HepG2 (cell line): ENCODE results near the gene GADD45G. TPM values are rescaled to one million over a fixed set of nuclear protein-coding genes. Genes with fewer than 3 reads are reported as not detected.

Source experiments
- ARID5B ChIP-seq: IDR thresholded peaks from 2 replicates; pipeline ENCODE4 v1.4.0; 2020; ENCODE audit warnings: mild to moderate bottlenecking, missing genetic modification reagents
- CREB1 ChIP-seq, 2 experiments: fragments of 450-650 bp in 1 of 2; IDR thresholded peaks; 2 replicates each; pipeline ENCODE4 v1.6.1; 2016 to 2017; ENCODE audit warnings: control low read depth in 1 of 2, mild to moderate bottlenecking in 1 of 2, missing compliant biosample characterization in 1 of 2, missing genetic modification characterization in 1 of 2
- HMGXB4 ChIP-seq, 2 experiments: sonication (generic) in 1 of 2; formaldehyde crosslinking in 1 of 2; IDR thresholded peaks; 2 replicates each; pipeline versions ENCODE4 v1.4.0 to v1.6.1; 2018 to 2020; ENCODE audit warnings: missing genetic modification reagents in 2 of 2, borderline replicate concordance in 1 of 2, low read depth in 1 of 2, mild to moderate bottlenecking in 1 of 2, missing biosample characterization in 1 of 2
- MAF1 ChIP-seq: sonication (generic); formaldehyde crosslinking; IDR thresholded peaks from 2 replicates; pipeline ENCODE4 v1.5.0; 2020; ENCODE audit warnings: missing genetic modification reagents, borderline replicate concordance
- MEIS1 ChIP-seq: sonication (generic); formaldehyde crosslinking; IDR thresholded peaks from 2 replicates; pipeline ENCODE4 v1.9.0; 2021; ENCODE audit warnings: mild to moderate bottlenecking, missing genetic modification reagents, moderate library complexity, borderline replicate concordance
- MEIS2 ChIP-seq: sonication (generic); formaldehyde crosslinking; IDR thresholded peaks from 2 replicates; pipeline ENCODE4 v1.9.0; 2021; ENCODE audit warnings: mild to moderate bottlenecking, missing genetic modification reagents
- POGZ ChIP-seq: sonication (generic); formaldehyde crosslinking; IDR thresholded peaks from 2 replicates; pipeline ENCODE4 v1.4.0; 2020; ENCODE audit warnings: mild to moderate bottlenecking, missing genetic modification reagents
- RELA ChIP-seq: sonication (generic); formaldehyde crosslinking; IDR thresholded peaks from 2 replicates; pipeline ENCODE4 v1.4.0; 2020; ENCODE audit warnings: missing genetic modification reagents
- STAG1 ChIP-seq: sonication (generic); formaldehyde crosslinking; IDR thresholded peaks from 2 replicates; pipeline ENCODE4 v1.4.0; 2020; ENCODE audit warnings: missing genetic modification reagents
- TAF1 ChIP-seq: sonication (generic); formaldehyde crosslinking; IDR thresholded peaks from 2 replicates; pipeline ENCODE4 v1.4.0; 2020; ENCODE audit warnings: missing genetic modification reagents
- TGIF2 ChIP-seq: IDR thresholded peaks from 2 replicates; pipeline ENCODE4 v1.6.1; 2016; ENCODE audit warnings: control low read depth, missing compliant biosample characterization
- ZNF138 ChIP-seq: sonication (generic); formaldehyde crosslinking; IDR thresholded peaks from 2 replicates; pipeline ENCODE4 v1.5.0; 2020; ENCODE audit warnings: mild to moderate bottlenecking, low read depth, missing genetic modification reagents
- ZNF501 ChIP-seq: sonication (generic); formaldehyde crosslinking; IDR thresholded peaks from 2 replicates; pipeline ENCODE4 v1.5.1; 2020; ENCODE audit warnings: mild to moderate bottlenecking, moderate library complexity, missing genetic modification reagents
- ZSCAN31 ChIP-seq: sonication (generic); formaldehyde crosslinking; IDR thresholded peaks from 2 replicates; pipeline ENCODE4 v1.5.0; 2020; ENCODE audit warnings: low read depth, mild to moderate bottlenecking, missing genetic modification reagents
- polyA plus RNA-seq, 8 experiments: library from polyadenylated mRNA; depleted of rRNA in 3 of 8; stranded (reverse) in 7 of 8; unstranded in 1 of 8; fragments of >200 nt; fragmentation: Illumina TruSeq in 4 of 8; extraction: Trizol in 4 of 8; gene quantifications; 2 replicates each; pipeline versions ENCODE4 v1.2.1 to v1.2.3, GENCODE V29; 2011 to 2016; ENCODE audit warnings: low read depth in 4 of 8, missing spikeins in 1 of 8, mixed read lengths in 1 of 8; ENCODE audit not compliant: insufficient read depth in 1 of 8
- total RNA-seq, 5 experiments: library from RNA; depleted of rRNA; stranded (reverse); fragments of >200 nt; fragmentation: Illumina TruSeq; extraction: Trizol; gene quantifications; 2 replicates each; pipeline ENCODE4 v1.2.3, GENCODE V29; 2016; ENCODE audit warnings: low read depth in 1 of 5
- TF ChIP-seq, protein P1 (sequence below): sonication (generic); formaldehyde crosslinking; IDR thresholded peaks from 2 replicates; pipeline ENCODE4 v1.9.0; 2022; ENCODE audit warnings: missing genetic modification reagents, mild to moderate bottlenecking, borderline replicate concordance
- TF ChIP-seq, protein P2 (sequence below): sonication (generic); formaldehyde crosslinking; IDR thresholded peaks from 2 replicates; pipeline ENCODE4 v1.5.0; 2020; ENCODE audit warnings: mild to moderate bottlenecking, missing genetic modification reagents
- TF ChIP-seq, protein P3 (sequence below): sonication (generic); formaldehyde crosslinking; IDR thresholded peaks from 2 replicates; pipeline ENCODE4 v1.5.0; 2020; ENCODE audit warnings: mild to moderate bottlenecking, missing genetic modification reagents, moderate library complexity

The GADD45G gene
- total and polyA plus RNA-seq, 2 of the 13 experiments (the other 11 are each of a cell fraction or from before 2014, with no cell fraction given), result not detected

DNA sequence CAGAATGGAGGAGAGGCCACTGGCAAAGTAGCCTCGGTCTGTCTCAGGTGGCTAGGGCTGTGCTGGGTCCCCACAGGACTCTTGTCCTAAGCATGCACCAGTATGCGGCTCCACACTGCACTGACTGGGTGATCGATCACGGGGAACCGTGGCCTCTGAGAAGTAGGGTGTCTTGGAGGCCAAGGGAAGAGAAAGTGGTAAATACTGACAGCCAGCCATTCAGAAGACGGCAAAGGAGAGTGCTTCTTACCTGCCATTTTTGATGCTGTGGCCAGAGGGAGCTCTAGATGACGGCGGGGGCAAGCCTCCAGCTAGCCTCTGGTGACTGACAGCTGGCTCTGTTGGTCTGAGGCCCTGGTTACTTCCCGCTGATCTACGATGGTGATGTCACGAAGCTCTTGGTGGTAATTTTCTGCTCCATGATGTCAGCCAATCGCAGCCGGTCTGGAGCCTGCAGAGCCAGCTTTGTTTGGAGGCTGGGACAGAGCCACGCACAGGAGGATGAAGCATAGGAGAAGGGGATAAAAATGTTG, 40.4 kb upstream of the GADD45G start (continued):
- TF ChIP-seq ARID5B (CRISPR knock-in tag) (0 out of 2 replicates have a peak, but pooled peaks have one; percentile 9), TGIF2 (CRISPR knock-in tag) (no peak), ZNF501 (peak; percentile 42; the same call in 1 of the 2 replicates), TAF1 (CRISPR knock-in tag) (no peak), ZSCAN31 (0 out of 2 replicates have a peak, but pooled peaks have one; percentile 41), POGZ (CRISPR knock-in tag) (peak; percentile 39; the same call in 1 of the 2 replicates), MAF1 (CRISPR knock-in tag) (no peak), MEIS2 (CRISPR knock-in tag) (0 out of 2 replicates have a peak, but pooled peaks have one; percentile 41), MEIS1 (no peak), HMGXB4 (CRISPR knock-in tag; IDR thresholded peaks at IDR 0.05; ENCODE audit: borderline replicate concordance in 1 of 2, low read depth in 1 of 2) (0 out of 4 replicates have a peak, but pooled peaks of 1 of the 2 experiments have one; percentile 37), RELA (CRISPR knock-in tag) (no peak), CREB1 (IDR thresholded peaks at IDR 0.05) (peak; percentile 81), CREB1 (CRISPR knock-in tag; IDR thresholded peaks at IDR 0.05) (no peak), STAG1 (CRISPR knock-in tag) (peak; percentile 40), ZNF138 (no peak)
- TF ChIP-seq, protein P1, sequence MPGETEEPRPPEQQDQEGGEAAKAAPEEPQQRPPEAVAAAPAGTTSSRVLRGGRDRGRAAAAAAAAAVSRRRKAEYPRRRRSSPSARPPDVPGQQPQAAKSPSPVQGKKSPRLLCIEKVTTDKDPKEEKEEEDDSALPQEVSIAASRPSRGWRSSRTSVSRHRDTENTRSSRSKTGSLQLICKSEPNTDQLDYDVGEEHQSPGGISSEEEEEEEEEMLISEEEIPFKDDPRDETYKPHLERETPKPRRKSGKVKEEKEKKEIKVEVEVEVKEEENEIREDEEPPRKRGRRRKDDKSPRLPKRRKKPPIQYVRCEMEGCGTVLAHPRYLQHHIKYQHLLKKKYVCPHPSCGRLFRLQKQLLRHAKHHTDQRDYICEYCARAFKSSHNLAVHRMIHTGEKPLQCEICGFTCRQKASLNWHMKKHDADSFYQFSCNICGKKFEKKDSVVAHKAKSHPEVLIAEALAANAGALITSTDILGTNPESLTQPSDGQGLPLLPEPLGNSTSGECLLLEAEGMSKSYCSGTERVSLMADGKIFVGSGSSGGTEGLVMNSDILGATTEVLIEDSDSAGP (CRISPR knock-in tag), result peak; percentile 51; the same call in 1 of the 2 replicates
- TF ChIP-seq, protein P2, sequence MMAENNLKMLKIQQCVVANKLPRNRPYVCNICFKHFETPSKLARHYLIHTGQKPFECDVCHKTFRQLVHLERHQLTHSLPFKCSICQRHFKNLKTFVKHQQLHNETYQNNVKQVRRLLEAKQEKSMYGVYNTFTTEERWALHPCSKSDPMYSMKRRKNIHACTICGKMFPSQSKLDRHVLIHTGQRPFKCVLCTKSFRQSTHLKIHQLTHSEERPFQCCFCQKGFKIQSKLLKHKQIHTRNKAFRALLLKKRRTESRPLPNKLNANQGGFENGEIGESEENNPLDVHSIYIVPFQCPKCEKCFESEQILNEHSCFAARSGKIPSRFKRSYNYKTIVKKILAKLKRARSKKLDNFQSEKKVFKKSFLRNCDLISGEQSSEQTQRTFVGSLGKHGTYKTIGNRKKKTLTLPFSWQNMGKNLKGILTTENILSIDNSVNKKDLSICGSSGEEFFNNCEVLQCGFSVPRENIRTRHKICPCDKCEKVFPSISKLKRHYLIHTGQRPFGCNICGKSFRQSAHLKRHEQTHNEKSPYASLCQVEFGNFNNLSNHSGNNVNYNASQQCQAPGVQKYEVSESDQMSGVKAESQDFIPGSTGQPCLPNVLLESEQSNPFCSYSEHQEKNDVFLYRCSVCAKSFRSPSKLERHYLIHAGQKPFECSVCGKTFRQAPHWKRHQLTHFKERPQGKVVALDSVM (CRISPR knock-in tag), result 0 out of 2 replicates have a peak, but pooled peaks have one; percentile 19
- TF ChIP-seq, protein P3, sequence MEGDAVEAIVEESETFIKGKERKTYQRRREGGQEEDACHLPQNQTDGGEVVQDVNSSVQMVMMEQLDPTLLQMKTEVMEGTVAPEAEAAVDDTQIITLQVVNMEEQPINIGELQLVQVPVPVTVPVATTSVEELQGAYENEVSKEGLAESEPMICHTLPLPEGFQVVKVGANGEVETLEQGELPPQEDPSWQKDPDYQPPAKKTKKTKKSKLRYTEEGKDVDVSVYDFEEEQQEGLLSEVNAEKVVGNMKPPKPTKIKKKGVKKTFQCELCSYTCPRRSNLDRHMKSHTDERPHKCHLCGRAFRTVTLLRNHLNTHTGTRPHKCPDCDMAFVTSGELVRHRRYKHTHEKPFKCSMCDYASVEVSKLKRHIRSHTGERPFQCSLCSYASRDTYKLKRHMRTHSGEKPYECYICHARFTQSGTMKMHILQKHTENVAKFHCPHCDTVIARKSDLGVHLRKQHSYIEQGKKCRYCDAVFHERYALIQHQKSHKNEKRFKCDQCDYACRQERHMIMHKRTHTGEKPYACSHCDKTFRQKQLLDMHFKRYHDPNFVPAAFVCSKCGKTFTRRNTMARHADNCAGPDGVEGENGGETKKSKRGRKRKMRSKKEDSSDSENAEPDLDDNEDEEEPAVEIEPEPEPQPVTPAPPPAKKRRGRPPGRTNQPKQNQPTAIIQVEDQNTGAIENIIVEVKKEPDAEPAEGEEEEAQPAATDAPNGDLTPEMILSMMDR (CRISPR knock-in tag), result peak; percentile 70
